Suprapubic skin (tissue), 4 donors: Measurements from ENCODE around the gene LRP6.

Source experiments
- POLR2A ChIP-seq, 2 donors: fragments of 450-650 bp; IDR thresholded peaks; one replicate each; pipeline ENCODE4 v1.6.1; 2017; ENCODE audit warnings: antibody characterized with exemption in 2 of 2, mild to moderate bottlenecking in 2 of 2, moderate library complexity in 2 of 2
- POLR2AphosphoS5 ChIP-seq, 3 donors: sonication (generic); formaldehyde crosslinking; IDR thresholded peaks; one replicate each; pipeline ENCODE4 v1.6.1; 2017; ENCODE audit warnings: antibody characterized with exemption in 3 of 3
- TF ChIP-seq, protein P1 (sequence below), 2 donors: fragments of 200-600 bp in 1 of 2; fragments of 450-650 bp in 1 of 2; sonication (generic) in 1 of 2; IDR thresholded peaks; one replicate each; pipeline ENCODE4 v1.5.1; 2016 to 2019; ENCODE audit warnings: antibody characterized with exemption in 2 of 2, mild to moderate bottlenecking in 1 of 2, moderate library complexity in 1 of 2

GRCh38 chr12:12116677-12117076 is 150.2 kb downstream of the LRP6 start:
- TF ChIP-seq, protein P1, sequence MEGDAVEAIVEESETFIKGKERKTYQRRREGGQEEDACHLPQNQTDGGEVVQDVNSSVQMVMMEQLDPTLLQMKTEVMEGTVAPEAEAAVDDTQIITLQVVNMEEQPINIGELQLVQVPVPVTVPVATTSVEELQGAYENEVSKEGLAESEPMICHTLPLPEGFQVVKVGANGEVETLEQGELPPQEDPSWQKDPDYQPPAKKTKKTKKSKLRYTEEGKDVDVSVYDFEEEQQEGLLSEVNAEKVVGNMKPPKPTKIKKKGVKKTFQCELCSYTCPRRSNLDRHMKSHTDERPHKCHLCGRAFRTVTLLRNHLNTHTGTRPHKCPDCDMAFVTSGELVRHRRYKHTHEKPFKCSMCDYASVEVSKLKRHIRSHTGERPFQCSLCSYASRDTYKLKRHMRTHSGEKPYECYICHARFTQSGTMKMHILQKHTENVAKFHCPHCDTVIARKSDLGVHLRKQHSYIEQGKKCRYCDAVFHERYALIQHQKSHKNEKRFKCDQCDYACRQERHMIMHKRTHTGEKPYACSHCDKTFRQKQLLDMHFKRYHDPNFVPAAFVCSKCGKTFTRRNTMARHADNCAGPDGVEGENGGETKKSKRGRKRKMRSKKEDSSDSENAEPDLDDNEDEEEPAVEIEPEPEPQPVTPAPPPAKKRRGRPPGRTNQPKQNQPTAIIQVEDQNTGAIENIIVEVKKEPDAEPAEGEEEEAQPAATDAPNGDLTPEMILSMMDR (IDR thresholded peaks at IDR 0.05): no peak
- no peak for TF ChIP-seq POLR2A (IDR thresholded peaks at IDR 0.05)
- no peak for TF ChIP-seq POLR2AphosphoS5 (IDR thresholded peaks at IDR 0.05)
